HG02759 (cell line): ENCODE data around the gene PFKFB1.

Source experiments
- ATAC-seq: cut with Tn5 transposase; IDR thresholded peaks from one replicate; pipeline ENCODE4 v1.9.1; 2021; ENCODE audit warnings: mild to moderate bottlenecking, moderate library complexity; ENCODE audit not compliant: unreplicated experiment

The PFKFB1 gene

GRCh38 chrX:54994099-54994498, at the start of gene PFKFB1:
PFKFB1 (minus strand) TSS chrX:54994188; CDS start chrX:54994007, 181 bp downstream.
- ATAC-seq, result no peak

DNA sequence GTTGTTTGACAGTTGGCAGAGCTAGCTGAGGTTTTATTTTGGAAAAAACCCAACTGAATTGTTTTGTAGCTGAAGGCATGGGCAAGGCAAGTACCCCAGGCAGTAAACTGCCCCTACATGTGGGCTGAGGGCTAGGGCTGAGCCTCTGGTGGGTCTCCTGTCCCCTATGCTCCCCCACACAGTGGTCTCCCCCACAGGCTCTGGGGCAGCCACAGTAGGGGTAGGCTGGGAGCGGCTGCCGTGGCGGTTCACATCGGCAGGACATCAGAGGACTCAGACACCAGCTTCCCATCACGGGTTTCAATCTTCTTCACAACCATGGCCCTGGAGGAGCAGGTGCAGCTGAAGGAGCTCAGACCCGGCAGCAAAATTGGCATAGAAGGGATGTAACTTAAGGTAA, 47.5 kb upstream of the PFKFB1 start:
- ATAC-seq, result no peak

DNA sequence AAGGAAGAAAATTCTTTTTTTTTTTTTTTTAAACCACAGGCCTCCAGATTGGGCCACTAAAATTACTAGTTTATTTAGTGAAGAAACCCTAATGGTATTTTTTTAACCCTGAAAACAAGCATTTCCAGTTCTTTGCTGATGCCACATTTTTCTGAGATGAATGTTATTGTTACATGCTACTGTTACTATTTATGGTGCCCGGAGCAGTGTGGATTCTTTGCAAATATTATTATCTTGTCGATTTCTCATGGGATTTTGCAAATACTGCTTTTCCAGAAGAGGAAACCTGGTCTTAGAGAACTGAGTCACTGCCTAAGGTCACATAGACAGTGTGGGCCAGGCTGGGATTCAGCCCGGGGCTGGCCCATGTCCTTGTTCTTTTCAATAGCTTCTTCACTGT, 45.5 kb upstream of the PFKFB1 start:
- ATAC-seq, result no peak

- no peak for ATAC-seq
Observed at GRCh38 chrX:55033429-55033828, 39.4 kb upstream of the PFKFB1 start.

GRCh38 chrX:55030271-55031205, 36.5 kb upstream of the PFKFB1 start, which contains the start of gene ALAS2:
ALAS2 (minus strand) TSS chrX:55030977; CDS start chrX:55026000, 4,977 bp downstream.
- no peak for ATAC-seq

GRCh38 chrX:55029291-55029690, 35.3 kb upstream of the PFKFB1 start:
- no peak for ATAC-seq

DNA sequence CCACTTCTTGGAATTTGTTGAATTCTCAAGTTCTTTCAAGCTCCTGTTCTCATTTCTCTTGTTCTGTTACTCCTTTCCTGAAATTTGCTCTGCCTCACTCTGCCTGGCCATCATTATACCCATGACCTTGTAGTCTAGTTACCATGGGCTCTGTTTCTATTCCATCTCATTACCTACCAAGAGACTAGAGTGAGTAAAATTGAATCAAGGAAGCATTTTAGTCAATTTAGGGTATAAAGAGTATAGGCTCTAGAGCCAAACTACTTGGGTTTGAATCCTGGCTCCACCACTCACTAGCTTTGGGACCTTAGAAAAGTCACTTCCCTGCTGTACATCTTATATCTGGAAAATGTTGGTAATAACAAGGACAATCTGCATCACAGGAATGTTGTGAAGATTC, 34.6 kb upstream of the PFKFB1 start:
- no peak for ATAC-seq

DNA sequence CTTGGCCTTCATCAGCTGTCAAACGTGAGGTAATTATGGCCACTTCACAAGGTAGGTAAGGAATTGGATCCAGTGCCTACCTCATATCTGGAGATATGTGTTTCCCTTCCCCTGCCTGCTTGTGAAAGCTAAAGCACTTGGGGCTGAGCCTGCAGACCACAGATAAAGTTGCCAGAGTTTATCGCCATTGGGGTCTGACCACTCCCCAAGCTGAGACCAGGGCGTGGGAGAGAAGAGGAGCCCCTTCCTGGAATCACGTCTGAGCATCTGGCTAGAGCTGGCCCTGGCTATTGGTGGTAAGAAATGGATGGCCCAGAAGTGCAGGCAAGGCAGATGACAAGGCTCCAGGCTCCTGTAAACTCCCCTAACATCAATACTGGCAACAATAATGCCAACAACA, 34.1 kb upstream of the PFKFB1 start:
- no peak for ATAC-seq

- ATAC-seq, result no peak
Observed at GRCh38 chrX:55026840-55027239, 32.9 kb upstream of the PFKFB1 start.

DNA sequence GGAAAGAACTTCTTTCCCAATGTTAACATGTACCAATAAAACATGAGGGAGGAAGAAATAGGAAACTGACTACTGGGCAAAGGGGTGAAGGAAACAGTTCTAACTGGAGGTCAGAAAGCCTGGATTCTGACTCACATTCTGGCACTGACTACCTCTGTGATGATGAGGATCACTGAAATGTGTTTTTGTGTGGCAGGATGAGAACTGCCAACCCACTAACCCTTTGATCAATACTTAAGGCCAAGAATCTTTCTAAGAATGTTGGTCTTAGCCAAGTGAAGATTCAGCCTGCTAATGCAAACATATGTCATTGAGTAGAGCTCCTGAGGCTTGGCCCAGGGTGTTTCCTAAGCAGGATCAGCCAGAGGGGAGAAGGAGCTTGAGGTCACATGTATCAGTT, 32.2 kb upstream of the PFKFB1 start:
- ATAC-seq, result no peak

- no peak for ATAC-seq
Observed at GRCh38 chrX:55014897-55015299, 20.9 kb upstream of the PFKFB1 start.

DNA sequence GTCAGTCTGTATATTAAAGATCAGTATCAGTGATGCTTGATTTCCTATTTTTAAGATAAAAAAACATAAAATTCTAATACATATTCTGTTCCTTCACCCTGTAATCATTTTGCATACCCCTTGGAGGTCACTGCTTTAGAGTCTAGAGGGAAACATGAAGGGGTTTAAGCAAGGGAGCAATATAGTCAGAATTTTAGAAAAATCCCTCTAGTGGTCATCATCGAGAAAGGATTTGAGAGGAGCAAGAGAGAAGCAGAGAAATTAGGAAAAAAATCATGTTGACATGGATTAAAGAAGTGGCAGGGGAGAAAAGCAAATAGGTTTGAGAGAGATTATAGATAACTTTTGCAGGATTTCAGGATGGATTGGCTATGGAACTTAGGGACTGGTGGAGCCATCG, 17.3 kb upstream of the PFKFB1 start:
- no peak for ATAC-seq

GRCh38 chrX:55008571-55009358, 14.8 kb upstream of the PFKFB1 start:
- no peak for ATAC-seq

DNA sequence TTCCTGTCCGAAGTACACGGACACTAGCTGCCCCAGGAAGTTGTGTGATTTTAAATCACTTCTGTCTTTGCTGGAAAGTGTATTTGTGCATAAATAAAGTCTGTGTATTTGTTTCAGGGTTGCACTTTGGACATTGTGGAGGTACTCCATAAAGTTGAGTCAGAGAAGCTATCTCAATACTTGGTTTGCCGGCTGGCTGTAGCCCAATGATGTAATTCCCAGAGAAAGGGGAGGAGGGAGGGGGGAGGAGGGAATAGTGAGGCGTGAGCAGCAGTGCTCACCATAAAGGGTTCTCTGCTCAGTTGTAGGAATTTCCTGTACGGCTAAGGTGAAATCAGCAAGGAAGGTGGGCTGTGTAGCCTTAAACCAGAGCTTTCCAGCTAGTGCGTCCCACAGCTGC, 13.7 kb upstream of the PFKFB1 start:
- no peak for ATAC-seq

- ATAC-seq, result no peak
Observed at GRCh38 chrX:55006827-55007621, 13.0 kb upstream of the PFKFB1 start.

DNA sequence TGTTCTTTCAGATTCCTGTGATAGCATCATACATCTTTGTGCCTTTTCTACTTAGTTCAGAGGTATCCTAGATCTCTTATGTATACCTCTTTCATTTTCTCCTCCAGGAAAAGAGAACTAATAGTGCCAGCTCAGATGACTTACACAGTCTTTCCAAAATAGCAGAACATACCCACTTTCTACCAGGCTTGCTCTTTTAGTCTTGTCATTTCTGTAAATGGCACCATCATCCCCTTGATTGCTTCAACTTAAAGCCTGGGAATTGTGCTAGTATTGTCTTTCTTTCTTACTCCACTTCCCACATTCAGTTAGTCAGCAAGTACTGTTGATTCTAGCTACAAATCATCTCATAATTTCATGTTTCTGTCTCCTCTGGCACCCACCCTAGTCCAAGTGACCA, 11.3 kb upstream of the PFKFB1 start:
- no peak for ATAC-seq

GRCh38 chrX:55004231-55004630, 10.2 kb upstream of the PFKFB1 start:
- ATAC-seq, result no peak

DNA sequence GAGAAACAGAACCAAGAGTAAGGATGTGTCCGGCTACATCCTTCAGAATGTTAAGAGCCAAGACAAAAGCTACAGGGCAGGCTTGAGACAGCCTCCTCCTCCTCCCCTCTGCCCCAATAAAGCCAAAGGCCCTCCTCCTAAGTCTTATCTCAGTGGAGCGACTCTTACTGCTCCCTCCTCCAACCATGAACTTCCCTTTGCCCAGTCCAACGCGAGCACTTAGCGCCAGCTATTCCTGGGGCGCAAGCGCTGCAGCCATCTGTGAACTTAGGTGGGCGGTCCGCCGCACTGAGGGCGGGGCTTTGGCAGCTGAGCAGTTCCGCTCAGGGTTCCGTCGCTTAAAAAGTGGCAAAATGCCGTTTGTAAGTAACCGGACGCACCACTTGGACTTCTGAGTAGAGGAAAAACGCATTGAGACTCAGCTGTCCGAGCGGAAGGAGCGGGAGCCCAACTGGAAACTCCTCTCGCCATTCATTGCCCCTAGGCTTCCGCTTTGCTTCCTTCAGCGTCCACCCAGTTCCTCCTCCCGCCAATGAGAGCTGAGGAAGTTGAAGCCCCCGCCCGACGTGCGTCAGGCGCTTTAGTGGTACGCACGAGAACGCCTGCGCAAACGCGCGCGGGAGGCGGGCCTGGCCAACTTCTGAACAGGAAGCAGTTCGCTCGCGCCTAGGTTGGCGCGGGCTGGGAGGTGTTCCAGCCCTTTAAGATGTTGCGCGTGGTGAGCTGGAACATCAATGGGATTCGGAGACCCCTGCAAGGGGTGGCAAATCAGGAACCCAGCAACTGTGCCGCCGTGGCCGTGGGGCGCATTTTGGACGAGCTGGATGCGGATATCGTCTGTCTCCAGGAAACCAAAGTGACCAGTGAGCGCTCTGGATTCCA, 6.0 kb upstream of the PFKFB1 start, which contains the start of gene APEX2:
APEX2 (plus strand) TSS at position 647 of the 882 bp plus-strand sequence; CDS start at position 707, 60 bp downstream.
- ATAC-seq, result peak; percentile 93

DNA sequence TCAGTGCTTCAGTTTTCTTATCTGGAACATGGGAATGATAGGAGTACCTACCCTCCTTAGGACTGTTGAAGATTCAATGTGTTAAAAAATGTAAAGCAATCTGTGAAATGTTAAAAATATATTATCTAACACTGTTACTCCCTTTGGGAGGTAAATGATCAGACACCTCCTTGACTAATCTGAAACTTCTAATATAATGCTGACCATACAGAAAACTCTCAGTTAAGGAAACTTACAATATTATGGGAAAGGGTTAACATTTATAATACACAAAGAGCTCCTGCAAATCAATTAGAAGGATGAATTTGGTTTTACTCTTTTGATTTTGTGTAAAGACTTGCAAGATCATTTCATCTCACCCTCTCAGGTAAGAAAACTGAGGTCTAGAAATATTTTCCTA, 1.6 kb upstream of the PFKFB1 start:
- ATAC-seq, result no peak
